Neural progenitor cell (in vitro differentiated cells): ENCODE measurements around the gene GOLGA6D.
"Not testable (repeated sequence)": the region's sequence is repeated elsewhere in the genome, so short reads cannot be mapped to it uniquely, and the experiment has no call there.

Experiments used
- EZH2 ChIP-seq: fragments of 200-600 bp; sonication (generic); IDR thresholded peaks from 2 replicates; pipeline ENCODE4 v1.6.1; 2017; ENCODE audit warnings: antibody characterized with exemption, mild to moderate bottlenecking, moderate library complexity
- EZH2phosphoT487 ChIP-seq: fragments of 200-600 bp; sonication (generic); IDR thresholded peaks from 2 replicates; pipeline ENCODE4 v1.6.1; 2017; ENCODE audit warnings: antibody characterized with exemption

GRCh38 chr15:75274509-75275107 is 8.0 kb upstream of the GOLGA6D start:
- TF ChIP-seq EZH2, EZH2phosphoT487: not testable (repeated sequence)
